GM19372 (cell line): Measurements from ENCODE around the gene PCDHA7.
"Not testable (repeated sequence)": the region's sequence is repeated elsewhere in the genome, so short reads cannot be mapped to it uniquely, and the experiment has no call there.

Experiments
- ATAC-seq: cut with Tn5 transposase; IDR thresholded peaks from one replicate; pipeline ENCODE4 v1.9.1; 2021; ENCODE audit warnings: mild to moderate bottlenecking, low read depth, moderate library complexity; ENCODE audit not compliant: unreplicated experiment

Gene PCDHA7

GRCh38 chr5:140857177-140857986 lies 23.3 kb downstream of the PCDHA7 start:
- ATAC-seq: no peak

GRCh38 chr5:140857987-140858240 lies 23.8 kb downstream of the PCDHA7 start:
- ATAC-seq: no peak

- ATAC-seq: no peak
Measured at GRCh38 chr5:140862441-140863295, 28.6 kb downstream of the PCDHA7 start.

- ATAC-seq: no peak
Measured at GRCh38 chr5:140868721-140869554, 34.9 kb downstream of the PCDHA7 start, which contains the start of gene PCDHA11. PCDHA11 (plus strand) TSS chr5:140868957; CDS start chr5:140869104, 147 bp downstream.

- no peak for ATAC-seq
Measured at GRCh38 chr5:140869555-140869886, 35.5 kb downstream of the PCDHA7 start.

GRCh38 chr5:140870221-140871201 lies 36.4 kb downstream of the PCDHA7 start:
- ATAC-seq: no peak

- ATAC-seq: no peak
Measured at GRCh38 chr5:140875085-140876065, 41.3 kb downstream of the PCDHA7 start, which contains the start of gene PCDHA12. PCDHA12 (plus strand) TSS chr5:140875308; CDS start chr5:140875473, 165 bp downstream.

- not testable (repeated sequence) for ATAC-seq
Measured at GRCh38 chr5:140876541-140877261, 42.6 kb downstream of the PCDHA7 start.

- no peak for ATAC-seq
Measured at GRCh38 chr5:140877262-140877581, 43.2 kb downstream of the PCDHA7 start.

- no peak for ATAC-seq
Measured at GRCh38 chr5:140881889-140882590, 48.0 kb downstream of the PCDHA7 start, which contains the start of gene PCDHA13. PCDHA13 (plus strand) TSS chr5:140882124; CDS start chr5:140882269, 145 bp downstream.

- ATAC-seq: no peak
Measured at GRCh38 chr5:140882591-140882899, 48.5 kb downstream of the PCDHA7 start.

GRCh38 chr5:140883373-140883772 lies 49.3 kb downstream of the PCDHA7 start:
- no peak for ATAC-seq

- no peak for ATAC-seq
Measured at GRCh38 chr5:140883927-140884697, 50.0 kb downstream of the PCDHA7 start.
